Adrenal gland (tissue), 12 donors: ENCODE data around the gene CABP2. TPM values are rescaled to one million over a fixed set of nuclear protein-coding genes. Genes with fewer than 3 reads are reported as not detected.

Experiments
- DNase-seq, 7 donors: peaks; one replicate each; pipeline ENCODE4 v3.0.0-alpha.2; 2019 to 2020
- H3K27ac ChIP-seq, 5 donors: fragments of 200-600 bp; sonication (generic) in 4 of 5; 1 replicate in 3 of 5; 2 replicates in 2 of 5; pipeline versions ENCODE4 v1.5.1 to v1.8.0; 2016 to 2020; ENCODE audit warnings: mild to moderate bottlenecking in 1 of 5
- H3K27me3 ChIP-seq: fragments of 200-600 bp; 2 replicates; pipeline ENCODE4 v1.8.0; 2021
- H3K36me3 ChIP-seq, 2 donors: fragments of 200-600 bp; replicated peaks in 1 of 2; 1 replicate in 1 of 2; 2 replicates in 1 of 2; pipeline versions ENCODE4 v1.5.1 to v1.8.0; 2018 to 2022
- H3K4me1 ChIP-seq, 2 donors: fragments of 200-600 bp; replicated peaks in 1 of 2; 1 replicate in 1 of 2; 2 replicates in 1 of 2; pipeline versions ENCODE4 v1.5.1 to v1.8.0; 2018 to 2021
- H3K4me3 ChIP-seq, 4 donors: fragments of 200-600 bp; sonication (generic) in 3 of 4; one replicate each; pipeline ENCODE4 v1.5.1; 2016 to 2018
- H3K9me3 ChIP-seq, 3 donors: fragments of 200-600 bp; sonication (generic) in 1 of 3; replicated peaks in 1 of 3; 1 replicate in 2 of 3; 2 replicates in 1 of 3; pipeline versions ENCODE4 v1.5.1 to v1.8.0; 2016 to 2021
- POLR2A ChIP-seq, 2 donors: fragments of 450-650 bp; IDR thresholded peaks; one replicate each; pipeline ENCODE4 v1.6.1; 2017; ENCODE audit warnings: antibody characterized with exemption in 2 of 2, mild to moderate bottlenecking in 2 of 2, moderate library complexity in 1 of 2
- WGBS, 4 donors: extraction: QIAGEN DNeasy Blood & Tissue Kit in 2 of 4; methylation state at CpG; one replicate each; pipeline versions ENCODE4 v1.1.5 to v1.1.7; 2013 to 2017; 5-methylcytosine and 5-hydroxymethylcytosine counted together
- intact Hi-C, 2 donors: fragments of 100-400 bp; cut with DNase I; formaldehyde crosslinking; loops; one replicate each; pipeline versions ENCODE4 v1.14.1 to v1.15.0; 2022 to 2023
- polyA plus RNA-seq, 3 donors: library from polyadenylated mRNA; stranded (reverse); fragments of 200-250 nt in 2 of 3; fragments of 350-450 nt in 1 of 3; fragmentation: Illumina TruSeq in 1 of 3; extraction: RNeasy Lipid Tissue Mini Kit (QIAGEN cat#74804) in 1 of 3; gene quantifications; one replicate each; pipeline ENCODE4 v1.2.3, GENCODE V29; 2013 to 2014
- total RNA-seq, 9 donors: library from RNA; depleted of rRNA in 4 of 9; stranded (reverse); fragments of >200 nt in 4 of 9; fragments of 120-200 nt in 1 of 9; fragmentation: NEBNext Ultra II Directional in 1 of 9; extraction: Animal tissue kit (Norgen Biotek cat#: 25700) in 1 of 9; gene quantifications; one replicate each; pipeline versions ENCODE4 v1.1.0 to v1.2.4, GENCODE V29; 2013 to 2023
- TF ChIP-seq, protein P1 (sequence below), 6 experiments: fragments of 450-650 bp in 4 of 6; fragments of 200-600 bp in 2 of 6; sonication (generic) in 1 of 6; IDR thresholded peaks; 1 replicate in 5 of 6; 2 replicates in 1 of 6; pipeline versions ENCODE4 v1.5.1 to v1.8.0; 2016 to 2021; ENCODE audit warnings: antibody characterized with exemption in 6 of 6, mild to moderate bottlenecking in 2 of 6, moderate library complexity in 1 of 6
- donor health status: healthy with polysubstance abuse.
- donor health status: Bipolar disorder and iron deficiency.
- donor health status: DM: yes; HTN: yes; CAD: no.
- donor health status: DM: no; HTN: no; CAD: no.
- donor health status: DM: no; HTN: no; CAD: no.
- donor health status: DM: yes; HTN: yes; CAD: no.

The CABP2 gene
- total and polyA plus RNA-seq, 12 donors: not detected

DNA sequence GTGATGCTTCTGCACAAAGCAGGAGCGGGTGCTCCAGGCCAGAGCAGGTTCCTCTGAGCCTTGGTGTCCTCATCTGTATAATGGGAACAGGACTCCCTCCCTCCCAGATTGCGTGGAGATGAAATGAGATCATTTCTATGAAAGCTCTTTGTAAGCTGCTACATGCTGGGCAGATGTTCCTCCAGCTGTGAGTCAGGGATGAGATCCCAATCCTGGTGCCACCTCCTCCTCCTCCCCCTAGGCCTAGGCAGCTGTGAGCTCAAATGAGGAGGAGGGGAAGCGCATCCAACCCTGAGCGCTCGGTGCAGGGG is 7.0 kb upstream of the CABP2 start:
- H3K9me3 ChIP-seq: peaks cover 0 to 7% (median 0%) of the 10 kb centered on the region in 3 donors
- TF ChIP-seq, protein P1, sequence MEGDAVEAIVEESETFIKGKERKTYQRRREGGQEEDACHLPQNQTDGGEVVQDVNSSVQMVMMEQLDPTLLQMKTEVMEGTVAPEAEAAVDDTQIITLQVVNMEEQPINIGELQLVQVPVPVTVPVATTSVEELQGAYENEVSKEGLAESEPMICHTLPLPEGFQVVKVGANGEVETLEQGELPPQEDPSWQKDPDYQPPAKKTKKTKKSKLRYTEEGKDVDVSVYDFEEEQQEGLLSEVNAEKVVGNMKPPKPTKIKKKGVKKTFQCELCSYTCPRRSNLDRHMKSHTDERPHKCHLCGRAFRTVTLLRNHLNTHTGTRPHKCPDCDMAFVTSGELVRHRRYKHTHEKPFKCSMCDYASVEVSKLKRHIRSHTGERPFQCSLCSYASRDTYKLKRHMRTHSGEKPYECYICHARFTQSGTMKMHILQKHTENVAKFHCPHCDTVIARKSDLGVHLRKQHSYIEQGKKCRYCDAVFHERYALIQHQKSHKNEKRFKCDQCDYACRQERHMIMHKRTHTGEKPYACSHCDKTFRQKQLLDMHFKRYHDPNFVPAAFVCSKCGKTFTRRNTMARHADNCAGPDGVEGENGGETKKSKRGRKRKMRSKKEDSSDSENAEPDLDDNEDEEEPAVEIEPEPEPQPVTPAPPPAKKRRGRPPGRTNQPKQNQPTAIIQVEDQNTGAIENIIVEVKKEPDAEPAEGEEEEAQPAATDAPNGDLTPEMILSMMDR (IDR thresholded peaks at IDR 0.05): no peak
- no peak for TF ChIP-seq POLR2A (IDR thresholded peaks at IDR 0.05)
- peaks cover 7% of the 10 kb centered on the region in 2 donors for H3K4me1 ChIP-seq
- H3K27me3 ChIP-seq: no peaks in the 10 kb centered on the region
- H3K4me3 ChIP-seq: no peak overlapping the region
- WGBS, 4 donors: 85 to 100% (median 89%) methylated on average over 3 to 5 of the region's 5 CpGs
- DNase-seq: no peak
- H3K36me3 ChIP-seq: no peaks in the 10 kb centered on the region
- H3K27ac ChIP-seq: no peak overlapping the region
- intact Hi-C loops: no loop called here

DNA sequence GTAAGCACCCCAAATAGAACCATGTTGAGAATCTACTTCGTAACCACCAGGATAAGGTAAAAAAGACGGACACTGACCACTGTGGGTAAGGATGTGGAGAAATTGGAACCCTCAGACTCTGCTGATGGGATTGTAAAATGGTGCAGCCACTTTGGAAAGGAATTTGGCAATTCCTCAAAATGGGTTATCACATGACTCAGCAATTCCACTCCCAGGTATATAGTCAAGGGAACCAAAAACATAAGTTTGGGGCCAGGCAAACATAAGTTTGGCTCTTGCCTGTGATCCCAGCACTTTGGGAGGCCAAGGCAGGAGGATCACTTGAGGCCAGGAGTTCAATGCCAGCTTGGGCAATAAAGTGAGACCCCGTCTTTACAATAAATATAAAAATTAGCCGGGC is 5.1 kb upstream of the CABP2 start:
- intact Hi-C loops: no loop called here
- WGBS, 4 donors: 88 to 96% (median 89%) methylated on average over 4 of the region's 4 CpGs
- Histone ChIP-seq H3K27me3 (no peaks in the 10 kb centered on the region), H3K4me3 (no peak overlapping the region), H3K27ac (no peak overlapping the region), H3K4me1 (peaks cover 7% of the 10 kb centered on the region in 2 donors), H3K36me3 (no peaks in the 10 kb centered on the region), H3K9me3 (no peaks in the 10 kb centered on the region)
- DNase-seq: no peak
- TF ChIP-seq POLR2A (IDR thresholded peaks at IDR 0.05): no peak
- TF ChIP-seq, protein P1 (IDR thresholded peaks at IDR 0.05): no peak

DNA sequence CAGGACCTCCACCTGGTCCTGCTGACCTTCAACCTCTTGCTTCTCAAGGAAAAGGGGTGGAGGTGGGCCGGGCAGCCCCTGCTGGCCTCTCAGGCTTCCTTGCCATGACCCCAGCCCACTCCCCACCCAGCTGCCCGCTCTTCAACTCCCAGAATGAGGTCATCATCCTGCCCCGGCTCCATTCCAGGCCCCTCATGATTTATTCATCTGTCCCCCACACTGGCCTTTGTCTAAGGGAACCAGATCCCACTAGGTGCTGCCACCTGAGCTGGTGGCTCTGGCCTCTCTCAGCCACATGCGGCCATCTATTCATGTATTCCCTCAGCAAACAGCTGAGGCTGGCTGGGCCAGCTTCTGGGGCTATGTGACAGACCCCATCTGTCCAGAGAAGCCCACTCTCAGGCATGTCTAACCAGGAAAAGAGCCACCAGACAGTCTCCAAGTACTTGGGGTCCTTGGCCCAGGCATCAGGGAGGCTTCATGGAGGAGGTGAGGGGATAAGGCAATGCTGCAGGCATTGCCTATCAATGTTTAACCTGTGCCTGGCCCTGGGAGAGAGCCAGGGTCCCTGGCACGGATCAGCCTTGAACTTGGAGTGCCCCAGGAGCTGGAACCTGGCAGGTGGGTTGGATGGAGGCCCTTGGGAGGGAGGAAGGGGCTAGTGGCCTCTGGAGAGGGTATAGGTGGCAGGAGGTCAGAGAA is 2.2 kb upstream of the CABP2 start:
- Histone ChIP-seq H3K4me3 (no peak overlapping the region), H3K4me1 (no peaks in the 10 kb centered on the region), H3K36me3 (no peaks in the 10 kb centered on the region), H3K9me3 (no peaks in the 10 kb centered on the region), H3K27me3 (no peaks in the 10 kb centered on the region), H3K27ac (no peak overlapping the region)
- intact Hi-C loops: no loop called here
- no peak for TF ChIP-seq POLR2A (IDR thresholded peaks at IDR 0.05)
- TF ChIP-seq, protein P1 (IDR thresholded peaks at IDR 0.05): no peak
- DNase-seq: peak in 1 of 7 donors; percentile 10
- 52 to 79% (median 71%) methylated on average over 4 to 5 of the region's 5 CpGs for WGBS, 4 donors

DNA sequence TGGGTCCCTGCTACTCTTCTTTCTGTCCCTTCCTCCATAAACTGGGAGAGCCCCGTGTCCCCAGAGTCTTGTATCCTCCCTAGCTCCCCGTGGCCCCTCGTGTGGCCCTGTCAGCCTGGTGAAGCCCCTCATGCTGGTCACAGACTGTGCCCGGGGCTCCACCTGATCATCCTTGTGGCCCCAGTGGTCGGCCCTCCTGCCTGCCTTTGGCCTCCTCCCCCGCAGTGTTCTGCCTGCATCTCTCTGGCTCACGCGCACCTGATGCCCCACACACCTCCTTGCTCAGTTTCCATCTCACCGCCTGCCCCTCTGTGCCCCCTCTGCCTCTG is 1.2 kb upstream of the CABP2 start:
- DNase-seq: peak in 1 of 7 donors; percentile 14
- Histone ChIP-seq H3K27ac (no peak overlapping the region), H3K27me3 (no peaks in the 10 kb centered on the region), H3K4me3 (no peak overlapping the region), H3K4me1 (no peaks in the 10 kb centered on the region), H3K9me3 (no peaks in the 10 kb centered on the region), H3K36me3 (no peaks in the 10 kb centered on the region)
- intact Hi-C loops: no loop called here
- 83 to 92% (median 90%) methylated on average over 6 to 9 of the region's 9 CpGs for WGBS, 4 donors
- no peak for TF ChIP-seq POLR2A (IDR thresholded peaks at IDR 0.05)
- TF ChIP-seq, protein P1 (IDR thresholded peaks at IDR 0.05): no peak
